GM13977 (cell line): ENCODE data around the gene DAO.
"Not testable (repeated sequence)": the region's sequence is repeated elsewhere in the genome, so short reads cannot be mapped to it uniquely, and the experiment has no call there.

Experiments used
- DNase-seq: peaks from one replicate; pipeline ENCODE4 v3.0.0; 2012; ENCODE audit warnings: low spot score
- in situ Hi-C: fragments of 300-500 bp; cut with MboI; formaldehyde crosslinking; loops from one replicate; pipeline ENCODE4 v1.12.0; 2022; ENCODE audit warnings: low sequenced_read_pairs, low pct_unique_long_range_greater_than_20kb, mixed read lengths, inconsistent platforms; ENCODE audit not compliant: unreplicated experiment
- TF ChIP-seq, protein P1 (sequence below): IDR thresholded peaks from 2 replicates; pipeline ENCODE4 v1.5.1; 2012; ENCODE audit warnings: mild to moderate bottlenecking, control low read depth; ENCODE audit not compliant: insufficient read depth; ENCODE audit errors: extremely low read depth, missing control alignments

DAO gene

DNA sequence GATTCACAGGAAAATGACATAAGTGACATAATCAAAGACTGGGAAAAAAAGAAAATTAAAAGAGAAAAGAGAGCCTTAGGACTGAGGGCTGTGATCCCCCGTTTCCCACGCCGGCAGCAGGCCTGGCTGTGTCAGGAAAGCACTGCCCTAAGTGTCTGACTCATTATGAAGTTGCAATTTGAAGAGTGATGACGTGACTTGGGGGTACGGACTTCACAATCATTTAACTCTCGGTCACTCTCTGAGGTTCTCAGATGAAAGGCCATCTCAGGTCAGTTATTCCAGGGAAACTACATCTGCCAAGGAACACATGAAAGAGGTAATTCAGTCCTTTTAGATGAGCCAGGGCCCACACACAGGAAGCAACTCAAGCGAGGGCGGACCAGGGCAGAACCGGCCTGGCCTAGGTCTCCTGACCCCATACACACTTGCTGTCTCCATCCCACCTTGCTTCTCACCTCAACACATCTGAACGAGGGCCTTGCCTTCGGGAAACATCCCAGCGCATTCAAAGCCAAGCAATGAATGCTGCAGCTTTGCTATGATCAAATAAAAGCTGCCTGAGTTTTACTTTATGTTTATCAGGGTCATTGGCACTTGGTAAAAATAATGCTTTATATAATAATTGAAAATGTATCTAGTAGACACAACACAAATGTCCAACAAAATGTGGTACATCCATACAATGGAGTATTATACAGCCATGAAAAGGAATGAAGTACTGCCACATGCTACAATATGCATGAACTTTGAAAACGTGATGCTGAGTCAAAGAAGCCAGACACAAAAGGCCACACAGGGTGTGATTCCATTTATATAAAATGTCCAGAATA lies 25.2 kb upstream of the DAO start:
- peak; percentile 57 for DNase-seq
- TF ChIP-seq, protein P1, sequence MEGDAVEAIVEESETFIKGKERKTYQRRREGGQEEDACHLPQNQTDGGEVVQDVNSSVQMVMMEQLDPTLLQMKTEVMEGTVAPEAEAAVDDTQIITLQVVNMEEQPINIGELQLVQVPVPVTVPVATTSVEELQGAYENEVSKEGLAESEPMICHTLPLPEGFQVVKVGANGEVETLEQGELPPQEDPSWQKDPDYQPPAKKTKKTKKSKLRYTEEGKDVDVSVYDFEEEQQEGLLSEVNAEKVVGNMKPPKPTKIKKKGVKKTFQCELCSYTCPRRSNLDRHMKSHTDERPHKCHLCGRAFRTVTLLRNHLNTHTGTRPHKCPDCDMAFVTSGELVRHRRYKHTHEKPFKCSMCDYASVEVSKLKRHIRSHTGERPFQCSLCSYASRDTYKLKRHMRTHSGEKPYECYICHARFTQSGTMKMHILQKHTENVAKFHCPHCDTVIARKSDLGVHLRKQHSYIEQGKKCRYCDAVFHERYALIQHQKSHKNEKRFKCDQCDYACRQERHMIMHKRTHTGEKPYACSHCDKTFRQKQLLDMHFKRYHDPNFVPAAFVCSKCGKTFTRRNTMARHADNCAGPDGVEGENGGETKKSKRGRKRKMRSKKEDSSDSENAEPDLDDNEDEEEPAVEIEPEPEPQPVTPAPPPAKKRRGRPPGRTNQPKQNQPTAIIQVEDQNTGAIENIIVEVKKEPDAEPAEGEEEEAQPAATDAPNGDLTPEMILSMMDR: no peak
- in situ Hi-C loops: loop anchor here (25.0 kb wide), 1 partner anchor 233 kb away; the partner anchor contains the start of genes ALKBH2 and UNG

DNA sequence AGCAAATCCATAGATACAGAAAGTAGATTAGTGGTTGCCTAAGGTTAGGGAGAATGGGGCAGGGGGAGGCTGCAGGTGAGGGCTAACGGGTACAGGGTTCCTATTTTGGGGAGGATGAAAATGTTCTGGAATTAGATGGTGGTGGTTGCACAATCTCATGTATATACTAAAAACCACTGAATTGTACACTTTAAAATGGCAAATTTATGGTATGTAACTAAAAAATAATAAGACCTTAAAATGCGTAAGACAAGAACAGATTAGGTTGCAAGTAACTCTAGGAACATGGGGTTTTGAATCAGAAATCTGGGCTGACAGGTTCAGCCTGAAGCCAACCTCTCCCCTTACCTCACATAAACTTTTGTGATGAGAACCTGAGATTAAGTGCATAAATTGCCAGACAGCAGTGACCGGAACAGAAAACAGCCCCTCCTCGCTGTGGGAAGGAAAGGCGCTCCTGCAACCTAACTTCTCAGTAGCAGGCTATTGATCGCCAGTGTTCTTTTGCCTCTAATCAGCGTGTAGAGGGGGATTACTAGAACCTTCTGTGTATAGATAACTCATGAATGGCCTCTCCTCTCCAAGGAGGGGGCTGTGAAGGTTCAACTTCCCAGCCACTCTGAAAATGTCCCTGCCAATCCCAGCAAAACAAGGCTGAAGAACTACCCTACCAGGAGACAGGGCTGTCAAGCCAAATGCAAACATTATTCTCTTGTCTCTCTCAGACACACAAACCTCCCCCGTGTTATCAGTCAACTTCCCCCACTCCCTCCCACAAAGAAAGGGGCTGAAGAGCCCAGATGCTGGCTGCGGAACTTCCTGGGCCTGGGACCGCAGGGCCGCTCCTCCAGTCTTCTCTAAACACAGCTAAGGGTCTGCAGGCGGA lies 24.4 kb upstream of the DAO start:
- no peak for DNase-seq
- TF ChIP-seq, protein P1: no peak
- in situ Hi-C loops: loop anchor here (25.0 kb wide), 1 partner anchor 232 kb away; the partner anchor contains the start of genes ALKBH2 and UNG

DNA sequence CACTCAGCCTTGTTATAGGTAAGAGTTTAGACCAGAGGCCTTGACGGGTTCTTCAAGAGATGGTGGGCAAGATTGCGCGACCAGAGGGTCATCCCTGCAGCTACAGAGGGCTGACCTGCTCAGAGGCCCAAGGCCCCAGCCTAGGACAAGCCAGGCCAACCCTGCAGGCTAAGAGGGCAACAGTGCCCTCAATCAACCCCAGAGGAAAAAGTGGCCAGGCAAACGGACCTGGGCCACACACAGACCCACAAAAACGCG lies 23.8 kb upstream of the DAO start:
- in situ Hi-C loops: loop anchor here (25.0 kb wide), 1 partner anchor 231 kb away; the partner anchor contains the start of genes ALKBH2 and UNG
- no peak for DNase-seq
- TF ChIP-seq, protein P1: no peak

DNA sequence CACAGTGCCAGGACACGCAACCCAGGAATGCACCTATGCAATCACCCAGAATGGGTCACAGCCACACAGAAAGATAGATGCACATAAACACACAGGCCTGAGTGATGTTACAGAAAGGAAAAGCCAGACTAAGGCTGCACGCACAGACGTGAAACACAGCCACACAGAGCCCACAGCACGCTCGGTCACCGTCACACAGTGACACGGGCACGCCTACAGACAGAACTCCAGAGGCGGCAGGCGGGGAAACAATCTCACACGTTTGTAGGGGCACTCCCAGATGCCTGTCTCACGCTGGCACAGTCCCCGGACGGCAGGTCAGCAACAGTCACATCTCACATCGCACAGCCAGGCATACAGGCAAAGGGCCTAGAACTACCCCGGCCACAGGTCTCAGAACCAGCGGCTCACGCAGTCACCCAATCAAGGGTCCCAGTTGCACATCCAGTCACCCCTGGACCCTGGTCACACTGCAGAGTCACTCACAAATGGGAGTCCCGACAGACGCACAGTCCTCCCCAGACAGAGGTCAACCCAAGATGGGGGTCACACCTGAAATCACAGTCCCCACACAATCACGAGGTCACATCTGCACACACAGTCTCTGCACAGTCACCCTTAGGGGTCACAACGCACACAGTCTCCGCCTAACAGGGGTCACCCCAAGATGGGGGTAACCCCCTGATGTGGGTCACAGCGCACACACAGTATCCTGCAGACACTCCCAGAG lies 23.3 kb upstream of the DAO start:
- TF ChIP-seq, protein P1: no peak
- no peak for DNase-seq
- in situ Hi-C loops: loop anchor here (25.0 kb wide), 1 partner anchor 231 kb away; the partner anchor contains the start of genes ALKBH2 and UNG

DNA sequence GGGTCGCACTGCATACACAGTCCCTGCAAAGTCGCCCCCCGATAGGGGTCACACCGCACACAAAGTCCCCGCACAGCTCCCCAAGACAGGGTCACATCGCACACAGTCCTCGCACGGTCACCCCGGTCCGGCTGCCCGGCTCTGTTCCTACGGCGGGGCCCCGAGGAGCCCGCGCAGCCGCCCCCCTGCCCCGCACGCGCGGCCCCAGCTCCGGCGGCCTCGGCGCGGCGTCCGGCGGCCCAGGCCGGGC lies 22.8 kb upstream of the DAO start:
- DNase-seq: no peak
- TF ChIP-seq, protein P1: no peak
- in situ Hi-C loops: loop anchor here (25.0 kb wide), 1 partner anchor 230 kb away; the partner anchor contains the start of genes ALKBH2 and UNG

DNA sequence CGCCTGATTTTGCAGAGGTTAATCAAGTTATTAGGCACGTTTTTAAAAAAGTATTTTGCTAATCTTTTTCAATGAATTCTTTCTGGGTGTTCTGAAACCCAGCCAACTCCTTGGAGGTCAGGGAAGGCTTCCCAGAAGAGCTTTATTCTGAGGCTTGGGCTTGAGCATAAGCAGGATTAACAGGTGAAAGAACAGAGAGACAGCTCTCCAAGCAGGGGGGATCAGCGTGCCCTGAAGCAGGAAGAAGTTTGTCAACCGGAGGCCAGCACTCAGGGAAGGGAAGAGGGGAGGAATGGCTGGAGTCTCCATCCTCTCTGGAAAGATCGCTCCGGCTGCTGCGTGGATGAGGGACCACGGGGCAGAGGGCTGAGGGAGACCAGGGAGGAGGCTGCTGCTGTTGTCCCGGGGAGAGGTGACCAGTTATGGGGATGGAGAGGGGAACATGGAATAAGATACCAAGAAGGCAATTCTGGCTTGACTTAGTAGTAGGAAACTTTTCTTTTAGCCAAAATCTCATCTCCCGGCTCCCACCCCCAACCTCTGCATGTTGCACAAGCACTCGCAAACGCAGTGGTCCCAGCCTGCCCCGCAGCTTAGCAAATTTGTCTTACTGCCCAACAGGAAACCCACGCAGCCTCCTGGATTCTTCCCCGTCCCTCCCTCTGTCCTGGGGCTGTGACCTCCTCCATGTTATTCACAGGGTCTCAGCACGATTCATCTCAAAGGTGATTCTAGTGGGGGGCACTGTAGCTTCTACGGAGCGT lies 21.4 kb upstream of the DAO start:
- TF ChIP-seq, protein P1: no peak
- no peak for DNase-seq
- in situ Hi-C loops: loop anchor here (25.0 kb wide), 1 partner anchor 229 kb away; the partner anchor contains the start of genes ALKBH2 and UNG

DNA sequence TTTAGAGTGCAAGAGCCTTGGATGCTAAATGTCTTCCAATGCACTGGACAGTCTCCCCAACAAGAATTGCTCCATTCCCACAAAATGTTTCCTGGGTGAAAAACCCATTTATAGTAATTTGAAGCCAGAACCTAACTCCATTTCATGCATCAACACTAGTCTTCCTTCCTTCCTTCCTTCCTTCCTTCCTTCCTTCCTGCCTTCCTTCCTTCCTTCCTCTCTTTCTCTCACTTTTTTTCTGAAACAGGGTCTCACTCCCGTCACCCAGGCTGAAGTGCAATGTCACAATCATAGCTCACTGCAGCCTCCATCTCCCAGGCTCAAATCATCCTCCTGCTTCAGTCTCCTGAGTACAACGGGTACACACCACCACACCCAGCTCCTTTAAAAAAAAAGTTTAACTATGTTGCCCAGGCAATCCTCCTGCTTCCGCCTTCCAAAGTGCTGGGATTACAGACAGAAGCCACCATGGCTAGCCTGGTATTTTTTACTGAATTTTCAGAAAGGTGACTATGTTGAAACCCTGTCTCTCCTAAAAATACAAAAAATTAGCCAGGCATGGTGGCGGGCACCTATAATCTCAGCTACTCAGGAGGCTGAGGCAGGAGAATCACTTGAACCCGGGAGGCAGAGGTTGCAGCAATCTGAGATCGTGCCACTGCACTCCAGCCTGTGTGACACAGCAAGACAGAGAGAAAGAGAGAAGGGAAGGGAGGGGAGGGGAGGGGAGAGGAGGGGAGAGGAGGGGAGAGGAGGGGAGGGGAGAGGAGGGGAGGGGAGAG lies 20.6 kb upstream of the DAO start:
- DNase-seq: not testable (repeated sequence)
- in situ Hi-C loops: loop anchor here (25.0 kb wide), 1 partner anchor 228 kb away; the partner anchor contains the start of genes ALKBH2 and UNG
